Neuronal stem cell (in vitro differentiated cells): ENCODE results near the gene TRAPPC5. TPM values are rescaled to one million over a fixed set of nuclear protein-coding genes. Genes with fewer than 3 reads are reported as not detected.

ENCODE experiments used
- DNase-seq: peaks from one replicate; pipeline ENCODE4 v3.0.0-alpha.2; 2013; ENCODE audit warnings: low spot score
- H2AFZ ChIP-seq: one replicate; pipeline ENCODE4 v1.6.1; 2013; ENCODE audit warnings: mild to moderate bottlenecking, low read length, inconsistent platforms
- H2AK5ac ChIP-seq: 2 replicates; pipeline ENCODE4 v1.6.1; 2013; ENCODE audit warnings: low read depth, mild to moderate bottlenecking, inconsistent platforms, low read length, moderate library complexity, mixed read lengths
- H2BK120ac ChIP-seq: 2 replicates; pipeline ENCODE4 v1.6.1; 2013; ENCODE audit warnings: low read depth, mild to moderate bottlenecking, inconsistent platforms, low read length, moderate library complexity, mixed read lengths
- H2BK12ac ChIP-seq: one replicate; pipeline ENCODE4 v1.6.1; 2013; ENCODE audit warnings: low read length, inconsistent platforms
- H2BK15ac ChIP-seq: 2 replicates; pipeline ENCODE4 v1.6.1; 2013; ENCODE audit warnings: mild to moderate bottlenecking, low read length, inconsistent platforms, mixed read lengths
- H2BK5ac ChIP-seq: one replicate; pipeline ENCODE4 v1.6.1; 2013; ENCODE audit warnings: inconsistent platforms, mild to moderate bottlenecking, low read length, moderate library complexity
- H3K14ac ChIP-seq: one replicate; pipeline ENCODE4 v1.6.1; 2013; ENCODE audit warnings: low read length, inconsistent platforms
- H3K18ac ChIP-seq: 2 replicates; pipeline ENCODE4 v1.6.1; 2013; ENCODE audit warnings: low read length, inconsistent platforms
- H3K23ac ChIP-seq: 2 replicates; pipeline ENCODE4 v1.6.1; 2013; ENCODE audit warnings: low read depth, mild to moderate bottlenecking, mixed read lengths, low read length, inconsistent platforms; ENCODE audit not compliant: poor library complexity
- H3K27ac ChIP-seq: replicated peaks from 3 replicates; pipeline ENCODE4 v1.5.1; 2013; ENCODE audit warnings: low read length, inconsistent platforms
- H3K27me3 ChIP-seq, 3 experiments: 2 replicates each; pipeline ENCODE4 v1.6.1; 2013; ENCODE audit warnings: low read length in 3 of 3, mild to moderate bottlenecking in 2 of 3, inconsistent platforms in 1 of 3, low read depth in 1 of 3, mixed read lengths in 1 of 3, moderate library complexity in 1 of 3; ENCODE audit not compliant: control insufficient read depth in 3 of 3, insufficient read depth in 3 of 3
- H3K36me3 ChIP-seq, 2 donors: replicated peaks in 1 of 2; 2 replicates each; pipeline ENCODE4 v1.6.1; 2013; ENCODE audit warnings: low read length in 2 of 2; ENCODE audit not compliant: control insufficient read depth in 2 of 2, insufficient read depth in 2 of 2
- H3K4ac ChIP-seq: 2 replicates; pipeline ENCODE4 v1.6.1; 2013; ENCODE audit warnings: inconsistent platforms, mild to moderate bottlenecking, low read length, moderate library complexity
- H3K4me1 ChIP-seq, 2 donors: 1 replicate in 1 of 2; 2 replicates in 1 of 2; pipeline ENCODE4 v1.6.1; 2013; ENCODE audit warnings: low read length in 2 of 2, low read depth in 1 of 2; ENCODE audit not compliant: control insufficient read depth in 2 of 2, insufficient read depth in 1 of 2
- H3K4me2 ChIP-seq: one replicate; pipeline ENCODE4 v1.6.1; 2013; ENCODE audit warnings: mild to moderate bottlenecking, low read length, inconsistent platforms; ENCODE audit not compliant: insufficient read depth, poor library complexity, severe bottlenecking
- H3K4me3 ChIP-seq, 2 donors: 2 replicates each; pipeline ENCODE4 v1.5.1; 2013; ENCODE audit warnings: low read length in 2 of 2, mild to moderate bottlenecking in 2 of 2, inconsistent platforms in 1 of 2, moderate library complexity in 1 of 2
- H3K79me1 ChIP-seq: one replicate; pipeline ENCODE4 v1.6.1; 2013; ENCODE audit warnings: low read depth, mild to moderate bottlenecking, inconsistent platforms, low read length, moderate library complexity
- H3K9ac ChIP-seq: one replicate; pipeline ENCODE4 v1.6.1; 2013; ENCODE audit warnings: mild to moderate bottlenecking, low read depth, low read length, inconsistent platforms; ENCODE audit not compliant: poor library complexity
- H3K9me3 ChIP-seq, 2 donors: replicated peaks in 1 of 2; 2 replicates each; pipeline versions ENCODE3 to v1.6.1; 2013; ENCODE audit warnings: low read length in 2 of 2, mild to moderate bottlenecking in 2 of 2, inconsistent platforms in 1 of 2, low read depth in 1 of 2, mixed read lengths in 1 of 2, moderate library complexity in 1 of 2; ENCODE audit not compliant: control insufficient read depth in 2 of 2, insufficient read depth in 1 of 2
- H4K8ac ChIP-seq: one replicate; pipeline ENCODE4 v1.6.1; 2013; ENCODE audit warnings: low read depth, mild to moderate bottlenecking, inconsistent platforms, low read length, moderate library complexity
- H4K91ac ChIP-seq: one replicate; pipeline ENCODE4 v1.6.1; 2013; ENCODE audit warnings: low read length, low read depth, mild to moderate bottlenecking, inconsistent platforms; ENCODE audit not compliant: poor library complexity
- WGBS, 2 donors: extraction: QIAGEN DNeasy Blood & Tissue Kit; methylation state at CpG; one replicate each; pipeline ENCODE4 v1.1.7; 2013; ENCODE audit warnings: missing lambda C conversion rate in 2 of 2, mixed read lengths in 1 of 2; ENCODE audit not compliant: insufficient read length in 2 of 2, insufficient replicate concordance in 1 of 2; ENCODE audit errors: extremely low coverage in 2 of 2; 5-methylcytosine and 5-hydroxymethylcytosine counted together
- polyA plus RNA-seq, 2 experiments: library from polyadenylated mRNA; stranded (reverse); fragments of 200-250 nt; gene quantifications; one replicate each; pipeline ENCODE4 v1.2.3, GENCODE V29; 2013

The TRAPPC5 gene
- 57.8 TPM for polyA plus RNA-seq (2013, experiment 1 of 2)
- polyA plus RNA-seq (2013, experiment 2 of 2) = 52.6 TPM

DNA sequence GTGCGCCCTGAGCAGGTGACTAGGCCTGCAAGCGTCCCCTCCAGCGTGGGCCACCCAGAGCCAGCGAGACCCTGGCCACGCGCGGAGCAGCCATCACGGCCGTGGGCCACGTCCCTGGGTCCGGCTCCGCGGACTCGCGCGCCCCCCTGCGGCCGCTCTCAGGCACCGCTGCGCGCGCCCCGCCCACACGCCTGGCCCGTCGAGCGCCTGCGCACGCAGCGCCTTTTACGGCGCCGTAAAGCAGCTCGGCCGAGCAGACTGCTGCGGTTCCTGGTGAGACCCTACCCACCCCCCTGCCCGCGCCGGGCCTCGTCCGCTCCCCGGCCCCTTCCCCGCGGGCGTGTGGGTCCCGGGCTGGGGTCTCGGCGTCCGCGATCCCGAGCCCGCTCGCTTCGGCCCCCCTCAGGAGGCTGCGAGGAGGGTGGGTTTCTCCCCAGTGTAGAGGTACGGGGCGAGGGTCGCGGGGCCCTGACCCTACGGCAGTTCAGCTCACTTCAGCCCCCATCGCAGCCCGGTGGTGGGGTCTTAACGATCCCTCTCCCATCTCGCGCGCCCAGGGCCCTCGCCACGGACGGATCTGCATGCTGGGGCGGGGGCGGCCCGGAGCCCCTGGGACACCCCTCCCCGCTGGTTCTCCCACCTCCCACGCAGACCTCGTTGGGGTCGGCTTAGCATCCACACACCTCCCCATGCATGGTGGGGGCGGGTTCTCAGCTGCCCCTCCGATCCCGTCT, at the start of gene TRAPPC5:
TRAPPC5 (plus strand) TSS at position 228 of the 734 bp plus-strand sequence. CDS start 1,421 bp downstream, outside the sequence.
- H3K27me3 ChIP-seq = peaks cover 0 to 11% (median 8%) of the 10 kb centered on the region in 3 experiments
- H4K91ac ChIP-seq = no peak within 1 kb of the TSS
- no peaks in the 10 kb centered on the region for H3K9me3 ChIP-seq
- peak; percentile 87 for DNase-seq
- H3K36me3 ChIP-seq = peaks cover 16 to 21% of the 10 kb centered on the region in 2 donors
- peak within 1 kb of the TSS; percentile 81 for H2BK15ac ChIP-seq
- H3K9ac ChIP-seq = peak within 1 kb of the TSS; percentile 100
- H4K8ac ChIP-seq = peak within 1 kb of the TSS; percentile 96
- H3K4me1 ChIP-seq = peaks cover 9 to 10% of the 10 kb centered on the region in 2 donors
- H3K79me1 ChIP-seq = peaks cover 17% of the 10 kb centered on the region
- peak within 1 kb of the TSS; percentile 99 for H3K14ac ChIP-seq
- H3K4me3 ChIP-seq = peak within 1 kb of the TSS; percentile 97 to 98
- peak within 1 kb of the TSS; percentile 89 for H3K23ac ChIP-seq
- H3K4ac ChIP-seq = peak within 1 kb of the TSS; percentile 84
- peak within 1 kb of the TSS; percentile 98 for H2AK5ac ChIP-seq
- H2BK5ac ChIP-seq = peak within 1 kb of the TSS; percentile 93
- no peak within 1 kb of the TSS for H3K27ac ChIP-seq
- H3K4me2 ChIP-seq = peak within 1 kb of the TSS; percentile 92
- no CpG with 5 or more reads among the region's 79 CpGs for WGBS, 2 donors
- H2BK12ac ChIP-seq = peak within 1 kb of the TSS; percentile 97
- peak within 1 kb of the TSS; percentile 99 for H3K18ac ChIP-seq
- peak within 1 kb of the TSS; percentile 61 for H2BK120ac ChIP-seq
- H2AFZ ChIP-seq = peak within 1 kb of the TSS; percentile 94

DNA sequence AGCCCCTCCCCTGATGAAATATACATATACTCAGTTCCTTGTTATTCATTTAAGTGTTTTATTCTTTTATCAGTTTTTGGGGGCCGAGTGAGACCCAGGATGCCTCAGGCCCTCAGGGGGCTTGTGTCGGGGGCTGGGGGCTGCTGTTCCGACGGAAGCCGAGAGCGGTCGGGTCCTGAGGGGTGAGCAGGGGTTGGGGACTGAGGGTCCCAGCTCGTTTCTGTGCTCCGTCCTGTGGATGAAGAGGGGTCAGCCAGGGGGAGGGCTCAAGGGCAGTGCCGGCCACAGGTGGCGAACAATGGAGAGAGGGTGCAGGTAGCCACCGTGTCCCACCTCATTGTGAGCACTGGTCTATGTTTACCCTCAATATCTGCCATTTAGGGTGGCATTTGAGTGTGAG, 49.1 kb upstream of the TRAPPC5 start:
- peaks cover 28% of the 10 kb centered on the region for H3K79me1 ChIP-seq
- H4K8ac ChIP-seq = no peak overlapping the region
- no peak overlapping the region for H3K18ac ChIP-seq
- no peak overlapping the region for H3K27ac ChIP-seq
- H3K9ac ChIP-seq = no peak overlapping the region
- peaks cover 6 to 13% of the 10 kb centered on the region in 2 donors for H3K36me3 ChIP-seq
- no peak overlapping the region for H3K23ac ChIP-seq
- peaks cover 0 to 11% (median 8%) of the 10 kb centered on the region in 3 experiments for H3K27me3 ChIP-seq
- no peak overlapping the region for H2BK15ac ChIP-seq
- H3K9me3 ChIP-seq = no peaks in the 10 kb centered on the region
- H4K91ac ChIP-seq = no peak overlapping the region
- no peak overlapping the region for H3K4me3 ChIP-seq
- H2AFZ ChIP-seq = no peak overlapping the region
- peak overlapping the region; percentile 14 for H3K14ac ChIP-seq
- no peak for DNase-seq
- H2BK5ac ChIP-seq = no peak overlapping the region
- H3K4ac ChIP-seq = no peak overlapping the region
- H2BK120ac ChIP-seq = no peak overlapping the region
- no peak overlapping the region for H2AK5ac ChIP-seq
- no CpG with 5 or more reads among the region's 12 CpGs for whole genome bisulfite sequencing, 2 donors
- H3K4me2 ChIP-seq = no peak overlapping the region
- no peak overlapping the region for H2BK12ac ChIP-seq
- H3K4me1 ChIP-seq = peaks cover 8 to 14% of the 10 kb centered on the region in 2 donors

DNA sequence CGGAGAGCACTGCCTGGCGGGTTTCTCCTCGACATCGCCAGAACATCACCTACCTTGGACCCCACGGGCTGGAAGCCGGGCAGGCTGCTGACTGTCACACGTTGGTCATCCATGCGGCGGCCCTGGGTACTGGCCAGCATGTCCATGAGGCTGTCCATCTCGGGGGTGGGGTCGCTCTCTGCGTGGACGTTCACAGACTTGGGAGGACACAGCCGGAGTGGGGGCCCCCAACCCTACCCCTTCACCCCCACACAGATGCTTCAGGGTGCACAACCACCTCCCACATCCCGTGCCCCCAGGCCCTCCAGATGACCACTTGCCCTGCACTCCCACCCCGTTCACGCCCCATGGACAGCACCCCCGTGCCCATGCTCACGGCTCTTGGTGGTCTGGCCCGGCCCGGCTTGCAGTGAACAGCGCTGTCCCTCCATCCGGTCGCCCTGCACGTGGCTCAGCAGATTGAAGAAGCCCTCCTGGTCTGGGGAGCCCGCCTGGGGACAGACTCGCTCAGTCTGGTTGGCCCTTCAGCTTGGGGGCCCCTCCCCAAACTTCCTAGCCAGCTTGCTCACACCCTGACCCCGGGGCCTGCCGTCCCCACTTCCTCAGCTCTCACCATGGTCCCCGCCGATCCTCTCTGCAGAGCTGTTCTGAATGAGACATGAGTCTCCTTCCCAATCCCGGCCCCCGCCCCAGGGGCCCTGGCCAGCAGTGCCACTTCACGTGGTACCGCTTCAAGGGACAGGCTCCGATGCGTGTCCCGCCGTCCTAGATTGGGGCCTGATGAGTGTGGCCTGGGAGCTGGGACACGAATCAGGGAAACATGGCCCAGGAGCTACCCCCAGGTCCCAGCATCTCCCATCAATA, 48.1 kb upstream of the TRAPPC5 start:
- H2BK120ac ChIP-seq = no peak overlapping the region
- peak overlapping the region; percentile 24 for H2BK5ac ChIP-seq
- peaks cover 8 to 16% of the 10 kb centered on the region in 2 donors for H3K4me1 ChIP-seq
- peaks cover 20% of the 10 kb centered on the region for H3K79me1 ChIP-seq
- no peak overlapping the region for H3K23ac ChIP-seq
- H3K27me3 ChIP-seq = peaks cover 0 to 17% (median 8%) of the 10 kb centered on the region in 3 experiments
- no peak for DNase-seq
- H3K36me3 ChIP-seq = peaks cover 1 to 4% of the 10 kb centered on the region in 2 donors
- H3K4ac ChIP-seq = no peak overlapping the region
- H4K8ac ChIP-seq = no peak overlapping the region
- no peak overlapping the region for H2BK15ac ChIP-seq
- H3K27ac ChIP-seq = no peak overlapping the region
- H4K91ac ChIP-seq = no peak overlapping the region
- H3K4me3 ChIP-seq = no peak overlapping the region
- H2AK5ac ChIP-seq = no peak overlapping the region
- no peaks in the 10 kb centered on the region for H3K9me3 ChIP-seq
- H3K14ac ChIP-seq = no peak overlapping the region
- WGBS, 2 donors = no CpG with 5 or more reads among the region's 40 CpGs
- peak overlapping the region; percentile 21 for H3K9ac ChIP-seq
- H3K4me2 ChIP-seq = no peak overlapping the region
- no peak overlapping the region for H2AFZ ChIP-seq
- no peak overlapping the region for H2BK12ac ChIP-seq
- H3K18ac ChIP-seq = no peak overlapping the region
